ENCODE results near the gene CA11. TPM values are rescaled to one million over a fixed set of nuclear protein-coding genes. Genes with fewer than 3 reads are reported as not detected.

CA11 gene
- total and polyA plus RNA-seq, 2 donors (not counting 1 experiment from before 2014, with no cell fraction given), result 1.7 to 4.1 TPM

DNA sequence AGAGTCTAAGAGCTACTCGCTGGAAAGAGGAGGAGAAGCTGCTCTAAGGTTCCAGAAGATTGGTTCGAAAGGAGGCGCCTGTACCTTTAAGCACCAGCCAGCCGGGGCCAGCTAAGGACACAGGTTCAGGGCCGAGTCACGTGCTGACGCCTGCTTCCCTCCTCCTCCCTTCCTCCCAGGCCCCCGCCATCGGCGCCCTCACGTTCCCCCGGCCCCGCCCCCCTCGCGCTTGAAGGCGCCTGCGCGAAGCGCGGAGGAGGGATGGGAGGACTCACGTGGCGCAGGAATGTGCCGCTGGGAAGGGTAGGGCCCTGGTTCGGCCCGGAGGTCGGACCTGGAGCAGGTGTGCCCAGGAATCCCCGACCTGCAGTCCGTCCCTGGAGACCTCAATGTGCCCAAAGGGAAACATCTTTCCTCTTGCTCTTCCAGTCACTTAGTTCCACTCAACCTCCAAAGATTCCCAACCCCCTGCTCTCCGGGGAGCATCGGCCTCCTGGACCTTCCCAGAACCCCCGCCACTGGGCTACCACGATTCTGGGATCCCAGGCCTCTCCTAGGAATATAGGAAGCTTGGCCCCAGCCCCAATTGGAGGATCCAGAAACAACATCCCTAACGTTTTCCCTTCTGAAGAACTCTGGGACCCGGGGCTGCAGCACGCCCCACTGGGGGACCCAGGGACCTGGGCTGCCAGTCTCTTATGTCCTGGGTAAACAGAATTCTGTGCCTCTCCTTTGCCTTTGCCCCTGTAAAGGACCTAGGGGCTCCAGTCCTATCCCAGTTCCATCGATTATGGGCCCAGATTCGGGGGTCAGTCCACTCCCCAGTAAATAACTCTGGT, 11.3 kb downstream of the CA11 start:
- no peaks in the 10 kb centered on the region for H3K27me3 ChIP-seq (ENCODE audit: control insufficient read depth, insufficient read depth, low read length)
- TF ChIP-seq, protein P1, sequence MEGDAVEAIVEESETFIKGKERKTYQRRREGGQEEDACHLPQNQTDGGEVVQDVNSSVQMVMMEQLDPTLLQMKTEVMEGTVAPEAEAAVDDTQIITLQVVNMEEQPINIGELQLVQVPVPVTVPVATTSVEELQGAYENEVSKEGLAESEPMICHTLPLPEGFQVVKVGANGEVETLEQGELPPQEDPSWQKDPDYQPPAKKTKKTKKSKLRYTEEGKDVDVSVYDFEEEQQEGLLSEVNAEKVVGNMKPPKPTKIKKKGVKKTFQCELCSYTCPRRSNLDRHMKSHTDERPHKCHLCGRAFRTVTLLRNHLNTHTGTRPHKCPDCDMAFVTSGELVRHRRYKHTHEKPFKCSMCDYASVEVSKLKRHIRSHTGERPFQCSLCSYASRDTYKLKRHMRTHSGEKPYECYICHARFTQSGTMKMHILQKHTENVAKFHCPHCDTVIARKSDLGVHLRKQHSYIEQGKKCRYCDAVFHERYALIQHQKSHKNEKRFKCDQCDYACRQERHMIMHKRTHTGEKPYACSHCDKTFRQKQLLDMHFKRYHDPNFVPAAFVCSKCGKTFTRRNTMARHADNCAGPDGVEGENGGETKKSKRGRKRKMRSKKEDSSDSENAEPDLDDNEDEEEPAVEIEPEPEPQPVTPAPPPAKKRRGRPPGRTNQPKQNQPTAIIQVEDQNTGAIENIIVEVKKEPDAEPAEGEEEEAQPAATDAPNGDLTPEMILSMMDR (conservative IDR thresholded peaks at IDR 0.05 in 1 of 2, IDR thresholded peaks at IDR 0.05 in 1 of 2; ENCODE audit: low read depth in 1 of 2, low read length in 2 of 2), result no peak
- no peak for TF ChIP-seq EZH2 (IDR thresholded peaks at IDR 0.05; ENCODE audit: low read length, missing control alignments)
- peak overlapping the region; percentile 20 to 76 (median 34) for H3K4me3 ChIP-seq (replicated peaks in 1 of 4; ENCODE audit: control extremely low read depth in 1 of 4, insufficient read depth in 1 of 4, low read depth in 3 of 4, low read length in 4 of 4)
- H3K4me2 ChIP-seq (ENCODE audit: extremely low read depth, insufficient read depth, low read length), result peak overlapping the region; percentile 99
- H3K36me3 ChIP-seq (ENCODE audit: control insufficient read depth, insufficient read depth, low read length), result no peaks in the 10 kb centered on the region
- H3K9me3 ChIP-seq (ENCODE audit: control insufficient read depth, insufficient read depth, low read depth, low read length), result no peaks in the 10 kb centered on the region
- H3K79me2 ChIP-seq (ENCODE audit: control insufficient read depth, insufficient read depth, low read length), result no peaks in the 10 kb centered on the region
- H3K27ac ChIP-seq (ENCODE audit: insufficient read depth, low read length), result peak overlapping the region; percentile 77
- H4K20me1 ChIP-seq (ENCODE audit: control insufficient read depth, extremely low read depth, insufficient read depth, low read length), result no peaks in the 10 kb centered on the region
- H2AFZ ChIP-seq (ENCODE audit: low read length), result peak overlapping the region; percentile 80
- peaks cover 43% of the 10 kb centered on the region for H3K4me1 ChIP-seq (ENCODE audit: control insufficient read depth, extremely low read depth, insufficient read depth, low read length)
- DNase-seq (ENCODE audit: low read depth in 2 of 2), result peak; percentile 90 to 95
- peak overlapping the region; percentile 53 for H3K9ac ChIP-seq (ENCODE audit: insufficient read depth, low read length)

DNA sequence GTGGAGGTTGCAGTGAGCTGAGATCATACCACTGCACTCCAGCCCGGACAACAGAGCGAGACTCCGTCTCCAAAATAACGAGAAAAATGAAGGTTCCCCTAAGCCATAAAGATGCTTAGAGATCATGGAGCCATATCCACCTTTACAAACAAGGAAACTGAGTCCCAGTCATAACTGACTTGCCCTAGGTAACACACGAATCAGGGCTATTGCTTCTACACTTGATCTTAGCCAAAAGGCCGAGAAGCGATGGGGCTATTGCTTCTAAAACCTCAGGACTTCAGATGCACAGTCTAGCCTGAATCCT, 12.0 kb downstream of the CA11 start:
- Histone ChIP-seq H3K27ac (ENCODE audit: insufficient read depth, low read length) (peak overlapping the region; percentile 77), H3K4me2 (ENCODE audit: extremely low read depth, insufficient read depth, low read length) (peak overlapping the region; percentile 99), H4K20me1 (ENCODE audit: control insufficient read depth, extremely low read depth, insufficient read depth, low read length) (no peaks in the 10 kb centered on the region), H3K79me2 (ENCODE audit: control insufficient read depth, insufficient read depth, low read length) (no peaks in the 10 kb centered on the region), H3K36me3 (ENCODE audit: control insufficient read depth, insufficient read depth, low read length) (peaks cover 2% of the 10 kb centered on the region), H3K27me3 (ENCODE audit: control insufficient read depth, insufficient read depth, low read length) (no peaks in the 10 kb centered on the region), H3K9ac (ENCODE audit: insufficient read depth, low read length) (peak overlapping the region; percentile 53), H3K4me3 (replicated peaks in 1 of 4; ENCODE audit: control extremely low read depth in 1 of 4, insufficient read depth in 1 of 4, low read depth in 3 of 4, low read length in 4 of 4) (peak overlapping the region; percentile 20 to 46 (median 34)), H2AFZ (ENCODE audit: low read length) (peak overlapping the region; percentile 80), H3K4me1 (ENCODE audit: control insufficient read depth, extremely low read depth, insufficient read depth, low read length) (peaks cover 43% of the 10 kb centered on the region), H3K9me3 (ENCODE audit: control insufficient read depth, insufficient read depth, low read depth, low read length) (no peaks in the 10 kb centered on the region)
- no peak for TF ChIP-seq EZH2 (IDR thresholded peaks at IDR 0.05; ENCODE audit: low read length, missing control alignments)
- TF ChIP-seq, protein P1 (conservative IDR thresholded peaks at IDR 0.05 in 1 of 2, IDR thresholded peaks at IDR 0.05 in 1 of 2; ENCODE audit: low read depth in 1 of 2, low read length in 2 of 2), result no peak
- DNase-seq (ENCODE audit: low read depth in 2 of 2), result no peak

DNA sequence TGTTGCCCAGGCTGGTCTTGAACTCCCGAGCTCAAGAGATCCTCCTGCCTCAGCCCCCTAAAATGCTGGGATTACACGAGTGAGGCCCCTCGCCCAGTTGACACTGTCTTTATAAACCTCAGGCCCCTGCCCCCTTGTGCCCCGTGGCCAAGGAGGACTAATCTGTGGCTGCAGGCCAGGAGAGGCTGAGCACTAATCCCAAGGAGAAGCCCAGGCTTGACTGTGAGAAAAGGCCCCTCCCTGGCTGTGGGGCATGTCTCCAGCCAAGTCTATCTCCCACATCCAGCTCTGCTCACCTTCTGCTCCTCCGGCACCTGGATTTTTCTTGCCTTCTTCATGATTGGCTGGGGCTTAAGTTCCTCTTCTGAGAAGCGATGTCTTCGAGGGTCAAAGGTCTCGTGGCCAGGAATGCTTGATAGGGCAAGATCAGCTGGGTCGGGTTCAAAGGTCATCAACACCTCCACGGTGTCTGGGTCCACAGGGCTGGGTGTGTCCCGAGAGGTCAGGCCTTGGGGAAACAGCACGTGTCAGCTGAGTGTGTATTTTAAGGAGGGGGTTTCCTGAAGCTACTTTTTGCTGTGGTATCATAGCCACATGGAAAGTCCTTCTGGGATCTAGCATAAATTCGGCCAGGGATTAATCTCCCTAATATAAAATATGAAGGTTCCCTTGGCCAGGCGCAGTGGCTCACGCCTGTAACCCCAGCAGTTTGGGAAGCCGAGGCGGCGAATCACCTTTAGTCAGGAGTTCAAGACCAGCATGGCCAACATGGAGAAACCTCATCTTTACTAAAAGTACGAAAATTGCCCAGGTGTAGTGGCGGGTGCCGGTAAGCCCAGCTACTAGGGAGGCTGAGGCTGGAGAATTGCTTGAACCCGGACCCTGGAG, 12.6 kb downstream of the CA11 start:
- Histone ChIP-seq H3K9ac (ENCODE audit: insufficient read depth, low read length) (no peak overlapping the region), H3K27ac (ENCODE audit: insufficient read depth, low read length) (peak overlapping the region; percentile 77), H3K79me2 (ENCODE audit: control insufficient read depth, insufficient read depth, low read length) (no peaks in the 10 kb centered on the region), H3K4me3 (replicated peaks in 1 of 4; ENCODE audit: control extremely low read depth in 1 of 4, insufficient read depth in 1 of 4, low read depth in 3 of 4, low read length in 4 of 4) (peak overlapping the region in 2 of 4 experiments; percentile 37 to 46), H4K20me1 (ENCODE audit: control insufficient read depth, extremely low read depth, insufficient read depth, low read length) (no peaks in the 10 kb centered on the region), H2AFZ (ENCODE audit: low read length) (no peak overlapping the region), H3K4me1 (ENCODE audit: control insufficient read depth, extremely low read depth, insufficient read depth, low read length) (peaks cover 41% of the 10 kb centered on the region), H3K4me2 (ENCODE audit: extremely low read depth, insufficient read depth, low read length) (peak overlapping the region; percentile 99), H3K36me3 (ENCODE audit: control insufficient read depth, insufficient read depth, low read length) (peaks cover 2% of the 10 kb centered on the region), H3K9me3 (ENCODE audit: control insufficient read depth, insufficient read depth, low read depth, low read length) (no peaks in the 10 kb centered on the region), H3K27me3 (ENCODE audit: control insufficient read depth, insufficient read depth, low read length) (no peaks in the 10 kb centered on the region)
- TF ChIP-seq, protein P1 (conservative IDR thresholded peaks at IDR 0.05 in 1 of 2, IDR thresholded peaks at IDR 0.05 in 1 of 2; ENCODE audit: low read depth in 1 of 2, low read length in 2 of 2), result no peak
- no peak for TF ChIP-seq EZH2 (IDR thresholded peaks at IDR 0.05; ENCODE audit: low read length, missing control alignments)
- no peak for DNase-seq (ENCODE audit: low read depth in 2 of 2)
